Calu3 (cell line): ENCODE data around the gene ERP44. TPM values are rescaled to one million over a fixed set of nuclear protein-coding genes. Genes with fewer than 3 reads are reported as not detected.

Source experiments
- BruUV-seq: library from RNA; stranded (reverse); fragments of 400-500 nt; replicated peaks from 2 replicates; lab custom pipeline; 2021; lab: Mats Ljungman, UMichigan
- CTCF ChIA-PET: fragments of 300-600 bp; sonication (Branson Sonifier 250); formaldehyde crosslinking; loops from one replicate; lab custom pipeline; 2022; ENCODE audit warnings: antibody characterized with exemption; lab: Charles Lee
- DNase-seq: peaks from one replicate; pipeline ENCODE4 v3.0.0; 2022
- H3K27ac Mint-ChIP-seq: one replicate; pipeline ENCODE4 v1.8.0; 2022; ENCODE audit warnings: mixed read lengths; ENCODE audit not compliant: unreplicated experiment
- H3K27me3 Mint-ChIP-seq: one replicate; pipeline ENCODE4 v1.8.0; 2022; ENCODE audit warnings: mixed read lengths; ENCODE audit not compliant: unreplicated experiment
- H3K36me3 Mint-ChIP-seq: one replicate; pipeline ENCODE4 v1.8.0; 2022; ENCODE audit warnings: mild to moderate bottlenecking, moderate library complexity, mixed read lengths; ENCODE audit not compliant: insufficient read depth, unreplicated experiment
- H3K4me1 Mint-ChIP-seq: one replicate; pipeline ENCODE4 v1.8.0; 2022; ENCODE audit warnings: mild to moderate bottlenecking, low read depth, mixed read lengths; ENCODE audit not compliant: unreplicated experiment
- H3K4me3 Mint-ChIP-seq: one replicate; pipeline ENCODE4 v1.8.0; 2022; ENCODE audit warnings: mild to moderate bottlenecking, low read depth, moderate library complexity, mixed read lengths; ENCODE audit not compliant: unreplicated experiment
- H3K9me3 Mint-ChIP-seq: one replicate; pipeline ENCODE4 v1.8.0; 2022; ENCODE audit warnings: low read depth, mixed read lengths; ENCODE audit not compliant: unreplicated experiment
- CTCF ChIP-seq: fragments of 200-600 bp; IDR thresholded peaks from one replicate; pipeline ENCODE4 v1.8.0; 2022; ENCODE audit warnings: antibody characterized with exemption; ENCODE audit not compliant: unreplicated experiment
- intact Hi-C: fragments of 100-400 bp; cut with micrococcal nuclease; formaldehyde crosslinking; loops from one replicate; pipeline ENCODE4 v1.10.0; 2022; ENCODE audit not compliant: unreplicated experiment
- total RNA-seq: library from RNA; stranded (reverse); gene quantifications from 2 replicates; pipeline ENCODE4 v1.2.3, GENCODE V29; 2022

Gene ERP44
- total RNA-seq, 1 experiment from 2014 or later, result 12.3 TPM

GRCh38 chr9:100106616-100107015 is 7.8 kb upstream of the ERP44 start:
- DNase-seq, result no peak
- no peak for TF ChIP-seq CTCF
- Mint-ChIP-seq H3K27ac (no peak overlapping the region), H3K9me3 (no peaks in the 10 kb centered on the region), H3K27me3 (no peaks in the 10 kb centered on the region), H3K36me3 (no peaks in the 10 kb centered on the region), H3K4me3 (no peak overlapping the region), H3K4me1 (no peaks in the 10 kb centered on the region)
- intact Hi-C loops, result no loop called here
- no TSS peak for BruUV-seq
- CTCF ChIA-PET, result no interaction called here

- Mint-ChIP-seq H3K36me3 (no peaks in the 10 kb centered on the region), H3K4me1 (no peaks in the 10 kb centered on the region), H3K4me3 (no peak overlapping the region), H3K9me3 (no peaks in the 10 kb centered on the region), H3K27ac (no peak overlapping the region), H3K27me3 (no peaks in the 10 kb centered on the region)
- TF ChIP-seq CTCF, result no peak
- no peak for DNase-seq
- intact Hi-C loops, result no loop called here
- no TSS peak for BruUV-seq
- CTCF ChIA-PET, result no interaction called here
Observed at GRCh38 chr9:100105861-100106260, 7.1 kb upstream of the ERP44 start.

GRCh38 chr9:100104314-100104713 is 5.5 kb upstream of the ERP44 start:
- DNase-seq, result no peak
- Mint-ChIP-seq H3K27me3 (no peaks in the 10 kb centered on the region), H3K27ac (no peak overlapping the region), H3K4me3 (no peak overlapping the region), H3K9me3 (no peaks in the 10 kb centered on the region), H3K36me3 (peaks cover 7% of the 10 kb centered on the region), H3K4me1 (no peaks in the 10 kb centered on the region)
- BruUV-seq, result no TSS peak
- CTCF ChIA-PET, result no interaction called here
- TF ChIP-seq CTCF, result no peak
- intact Hi-C loops, result no loop called here

- intact Hi-C loops, result no loop called here
- Mint-ChIP-seq H3K27me3 (no peaks in the 10 kb centered on the region), H3K36me3 (peaks cover 24% of the 10 kb centered on the region), H3K4me3 (no peak overlapping the region), H3K27ac (no peak overlapping the region), H3K4me1 (peaks cover 4% of the 10 kb centered on the region), H3K9me3 (no peaks in the 10 kb centered on the region)
- CTCF ChIA-PET, result no interaction called here
- TSS peak; percentile 20 for BruUV-seq
- no peak for TF ChIP-seq CTCF
- DNase-seq, result no peak
Observed at GRCh38 chr9:100101608-100102007, 2.8 kb upstream of the ERP44 start.
